Activated T-cell treated with anti-CD3 and anti-CD28 coated beads, Interleukin-2, amount 50 U/mL, for 24 hours (primary cell): ENCODE results near the gene NPY1R.
A peak's percentile ranks its signal among the peaks of the same experiment; 100 is the strongest.

ENCODE experiments used
- DNase-seq: peaks from one replicate; pipeline ENCODE4 v3.0.0-alpha.2; 2020
- H3K27ac Mint-ChIP-seq: 2 replicates; pipeline ENCODE4 v1.8.0; 2020; ENCODE audit warnings: mild to moderate bottlenecking, mixed read lengths
- H3K27me3 Mint-ChIP-seq: 2 replicates; pipeline ENCODE4 v1.8.0; 2020; ENCODE audit warnings: mixed read lengths
- H3K36me3 Mint-ChIP-seq: 2 replicates; pipeline ENCODE4 v1.8.0; 2020; ENCODE audit warnings: low read depth, mixed read lengths
- H3K4me1 Mint-ChIP-seq: 2 replicates; pipeline ENCODE4 v1.8.0; 2020; ENCODE audit warnings: low read depth, mixed read lengths
- H3K4me3 Mint-ChIP-seq: 2 replicates; pipeline ENCODE4 v1.8.0; 2020; ENCODE audit warnings: mild to moderate bottlenecking, moderate library complexity, mixed read lengths
- H3K9me3 Mint-ChIP-seq: 2 replicates; pipeline ENCODE4 v1.8.0; 2020; ENCODE audit warnings: mixed read lengths

NPY1R gene

GRCh38 chr4:163332526-163333406, at the start of gene NPY1R:
Gene NPY1R, minus strand, starts transcription at chr4:163332596. Its CDS starts 6,042 bp downstream, at chr4:163326554.
- no peak within 1 kb of the TSS for H3K27ac Mint-ChIP-seq
- peaks cover 16% of the 10 kb centered on the region for H3K4me1 Mint-ChIP-seq
- peak; percentile 47 for DNase-seq
- H3K9me3 Mint-ChIP-seq, result no peaks in the 10 kb centered on the region
- peaks cover 64% of the 10 kb centered on the region for H3K27me3 Mint-ChIP-seq
- peak within 1 kb of the TSS; percentile 67 for H3K4me3 Mint-ChIP-seq
- H3K36me3 Mint-ChIP-seq, result no peaks in the 10 kb centered on the region

GRCh38 chr4:163380703-163381102, 48.3 kb upstream of the NPY1R start:
- no peak overlapping the region for H3K27ac Mint-ChIP-seq
- H3K27me3 Mint-ChIP-seq, result peaks cover 4% of the 10 kb centered on the region
- H3K9me3 Mint-ChIP-seq, result no peaks in the 10 kb centered on the region
- no peak overlapping the region for H3K4me3 Mint-ChIP-seq
- H3K36me3 Mint-ChIP-seq, result no peaks in the 10 kb centered on the region
- no peak for DNase-seq
- H3K4me1 Mint-ChIP-seq, result no peaks in the 10 kb centered on the region

- H3K36me3 Mint-ChIP-seq, result no peaks in the 10 kb centered on the region
- no peaks in the 10 kb centered on the region for H3K4me1 Mint-ChIP-seq
- no peaks in the 10 kb centered on the region for H3K9me3 Mint-ChIP-seq
- DNase-seq, result no peak
- H3K27ac Mint-ChIP-seq, result no peak overlapping the region
- no peak overlapping the region for H3K4me3 Mint-ChIP-seq
- H3K27me3 Mint-ChIP-seq, result no peaks in the 10 kb centered on the region
These were observed 46.3 kb upstream of the NPY1R start for GRCh38 chr4:163378661-163379060.

- no peak overlapping the region for H3K27ac Mint-ChIP-seq
- no peak overlapping the region for H3K4me3 Mint-ChIP-seq
- H3K36me3 Mint-ChIP-seq, result no peaks in the 10 kb centered on the region
- peaks cover 8% of the 10 kb centered on the region for H3K27me3 Mint-ChIP-seq
- no peaks in the 10 kb centered on the region for H3K9me3 Mint-ChIP-seq
- H3K4me1 Mint-ChIP-seq, result no peaks in the 10 kb centered on the region
- no peak for DNase-seq
These were observed 39.6 kb upstream of the NPY1R start for GRCh38 chr4:163372029-163372428.

- no peak overlapping the region for H3K4me3 Mint-ChIP-seq
- no peaks in the 10 kb centered on the region for H3K36me3 Mint-ChIP-seq
- peaks cover 22% of the 10 kb centered on the region for H3K27me3 Mint-ChIP-seq
- no peaks in the 10 kb centered on the region for H3K9me3 Mint-ChIP-seq
- no peaks in the 10 kb centered on the region for H3K4me1 Mint-ChIP-seq
- H3K27ac Mint-ChIP-seq, result no peak overlapping the region
- no peak for DNase-seq
These were observed 35.3 kb upstream of the NPY1R start for GRCh38 chr4:163367651-163368050.

GRCh38 chr4:163356104-163356503, 23.7 kb upstream of the NPY1R start:
- H3K27me3 Mint-ChIP-seq, result no peaks in the 10 kb centered on the region
- H3K4me3 Mint-ChIP-seq, result no peak overlapping the region
- no peaks in the 10 kb centered on the region for H3K36me3 Mint-ChIP-seq
- H3K27ac Mint-ChIP-seq, result no peak overlapping the region
- no peak for DNase-seq
- H3K9me3 Mint-ChIP-seq, result no peaks in the 10 kb centered on the region
- no peaks in the 10 kb centered on the region for H3K4me1 Mint-ChIP-seq

- Mint-ChIP-seq H3K4me1 (no peaks in the 10 kb centered on the region), H3K27ac (no peak overlapping the region), H3K27me3 (peaks cover 8% of the 10 kb centered on the region), H3K9me3 (no peaks in the 10 kb centered on the region), H3K36me3 (no peaks in the 10 kb centered on the region), H3K4me3 (no peak overlapping the region)
- DNase-seq, result no peak
These were observed 20.7 kb upstream of the NPY1R start for GRCh38 chr4:163353054-163353453.

- Mint-ChIP-seq H3K4me1 (no peaks in the 10 kb centered on the region), H3K4me3 (no peak overlapping the region), H3K27ac (no peak overlapping the region), H3K9me3 (no peaks in the 10 kb centered on the region), H3K27me3 (peaks cover 17% of the 10 kb centered on the region), H3K36me3 (no peaks in the 10 kb centered on the region)
- DNase-seq, result no peak
These were observed 18.3 kb upstream of the NPY1R start for GRCh38 chr4:163350672-163351071.

GRCh38 chr4:163344147-163345125, 12.0 kb upstream of the NPY1R start:
- H3K27me3 Mint-ChIP-seq, result peaks cover 49% of the 10 kb centered on the region
- DNase-seq, result no peak
- H3K9me3 Mint-ChIP-seq, result no peaks in the 10 kb centered on the region
- no peaks in the 10 kb centered on the region for H3K4me1 Mint-ChIP-seq
- no peaks in the 10 kb centered on the region for H3K36me3 Mint-ChIP-seq
- H3K27ac Mint-ChIP-seq, result no peak overlapping the region
- H3K4me3 Mint-ChIP-seq, result no peak overlapping the region

GRCh38 chr4:163343604-163344146, 11.3 kb upstream of the NPY1R start, which contains the start of gene NPY5R:
Gene NPY5R, plus strand, starts transcription at chr4:163343892. Its CDS starts 6,382 bp downstream, at chr4:163350274.
- no peak within 1 kb of the TSS for H3K27ac Mint-ChIP-seq
- H3K4me3 Mint-ChIP-seq, result no peak within 1 kb of the TSS
- H3K4me1 Mint-ChIP-seq, result no peaks in the 10 kb centered on the region
- no peaks in the 10 kb centered on the region for H3K9me3 Mint-ChIP-seq
- no peak for DNase-seq
- peaks cover 49% of the 10 kb centered on the region for H3K27me3 Mint-ChIP-seq
- H3K36me3 Mint-ChIP-seq, result no peaks in the 10 kb centered on the region

- Mint-ChIP-seq H3K27ac (no peak overlapping the region), H3K27me3 (peaks cover 64% of the 10 kb centered on the region), H3K4me1 (peaks cover 16% of the 10 kb centered on the region)
These were observed 3.0 kb upstream of the NPY1R start for GRCh38 chr4:163335384-163335783.

GRCh38 chr4:163331629-163332376, 593 bp downstream of the NPY1R start:
- Mint-ChIP-seq H3K36me3 (no peaks in the 10 kb centered on the region), H3K27ac (no peak overlapping the region), H3K9me3 (no peaks in the 10 kb centered on the region), H3K4me3 (peak overlapping the region; percentile 67), H3K4me1 (peaks cover 16% of the 10 kb centered on the region), H3K27me3 (peaks cover 58% of the 10 kb centered on the region)
- DNase-seq, result no peak

More at GRCh38 chr4:163335384-163335783, 3.0 kb upstream of the NPY1R start:
- no peak overlapping the region for H3K4me3 Mint-ChIP-seq
- H3K36me3 Mint-ChIP-seq, result no peaks in the 10 kb centered on the region
- DNase-seq, result no peak
- H3K9me3 Mint-ChIP-seq, result no peaks in the 10 kb centered on the region

- Mint-ChIP-seq H3K27ac (no peak overlapping the region), H3K4me1 (peaks cover 16% of the 10 kb centered on the region), H3K9me3 (no peaks in the 10 kb centered on the region), H3K4me3 (no peak overlapping the region), H3K36me3 (no peaks in the 10 kb centered on the region), H3K27me3 (peaks cover 58% of the 10 kb centered on the region)
- DNase-seq, result no peak
These were observed 1.3 kb downstream of the NPY1R start for GRCh38 chr4:163330916-163331628.
